C4-2B (cell line): Measurements from ENCODE around the gene CIRBP.

Experiments used
- H3K27ac ChIP-seq: fragments of 450-650 bp; 2 replicates; pipeline ENCODE4 v1.5.1; 2017
- CTCF ChIP-seq: fragments of 450-650 bp; conservative IDR thresholded peaks from 2 replicates; pipeline ENCODE4 v1.5.1; 2017; ENCODE audit warnings: mild to moderate bottlenecking
- ZFX ChIP-seq: fragments of 450-650 bp; IDR thresholded peaks from 2 replicates; pipeline ENCODE4 v1.6.1; 2017

Gene CIRBP

DNA sequence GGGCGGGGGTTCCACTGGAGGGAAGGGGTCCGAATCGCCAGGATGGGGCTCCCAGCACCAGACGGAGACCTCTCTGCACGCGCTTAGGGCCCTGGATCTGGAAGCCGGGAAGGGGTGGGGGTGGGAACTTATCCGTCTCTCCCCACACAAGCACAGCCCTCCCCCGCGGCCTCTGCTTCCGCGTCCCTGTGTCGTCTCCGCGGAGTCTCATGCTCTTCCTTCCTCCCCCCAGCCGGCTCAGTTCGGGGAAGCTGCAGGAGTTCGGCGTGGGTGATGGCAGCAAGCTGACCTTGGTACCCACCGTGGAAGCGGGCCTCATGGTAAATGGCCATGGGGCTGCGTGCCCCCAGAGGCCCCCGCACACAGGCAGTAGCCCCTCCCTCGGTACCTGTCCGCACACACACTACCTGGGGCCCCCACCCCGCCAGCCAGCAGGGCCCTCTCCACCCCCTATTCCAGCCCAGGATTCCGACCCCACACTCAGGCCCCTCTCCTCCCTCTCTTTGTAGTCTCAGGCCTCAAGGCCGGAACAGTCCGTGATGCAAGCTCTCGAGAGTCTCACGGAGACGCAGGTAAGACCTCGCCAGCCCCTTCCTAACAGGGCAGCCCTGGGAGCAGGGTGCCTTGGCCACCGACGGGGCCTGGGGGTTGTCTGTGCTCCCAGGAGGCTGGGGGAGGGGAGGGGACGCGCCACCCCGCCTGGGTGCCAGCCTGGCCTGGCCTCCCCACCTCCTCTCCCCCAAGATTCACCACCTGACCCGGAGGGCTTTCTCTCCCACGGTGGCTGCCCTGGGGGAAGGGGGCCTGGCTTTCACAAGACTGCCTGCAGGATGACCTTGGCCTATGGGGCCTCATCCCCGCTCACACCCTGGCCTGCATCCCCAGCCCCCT, 17.6 kb upstream of the CIRBP start:
- TF ChIP-seq ZFX (peak; percentile 46), CTCF (no peak)
- peak overlapping the region; percentile 96 for H3K27ac ChIP-seq

GRCh38 chr19:1252221-1252820, 16.8 kb upstream of the CIRBP start:
- H3K27ac ChIP-seq = peak overlapping the region; percentile 96
- TF ChIP-seq CTCF = no peak
- no peak for TF ChIP-seq ZFX

- H3K27ac ChIP-seq = peak overlapping the region; percentile 96
- TF ChIP-seq CTCF = no peak
- TF ChIP-seq ZFX = no peak
Observed at GRCh38 chr19:1252821-1253513, 16.2 kb upstream of the CIRBP start.

DNA sequence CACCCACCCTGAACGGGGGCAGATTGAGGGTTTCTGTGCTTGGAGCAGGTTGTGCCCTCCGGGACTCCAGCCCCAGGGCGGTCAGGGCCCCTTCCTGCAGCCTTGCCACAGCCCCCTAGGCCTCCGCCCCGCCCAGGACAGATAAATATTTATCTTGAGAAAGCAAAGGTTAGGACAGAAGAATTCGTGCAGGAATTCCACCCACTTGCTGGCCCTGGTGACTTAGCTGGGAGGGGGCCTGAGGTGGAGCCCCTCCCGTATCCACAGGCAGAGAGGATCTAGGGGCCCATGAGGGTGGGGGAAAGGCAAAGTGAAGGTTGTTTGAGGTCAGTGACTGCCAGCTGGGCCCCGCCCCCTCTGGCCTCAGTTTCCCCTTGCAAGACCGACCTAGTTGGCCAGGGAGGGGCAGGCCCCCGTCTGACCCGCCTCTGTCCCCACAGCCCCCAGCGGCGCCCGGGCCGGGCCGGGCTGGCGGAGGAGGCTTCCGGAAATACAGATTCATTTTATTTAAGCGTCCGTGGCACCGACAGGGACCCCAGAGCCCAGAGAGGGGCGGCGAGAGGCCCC, 15.5 kb upstream of the CIRBP start:
- peak overlapping the region; percentile 96 for H3K27ac ChIP-seq
- TF ChIP-seq CTCF (no peak), ZFX (no peak)

DNA sequence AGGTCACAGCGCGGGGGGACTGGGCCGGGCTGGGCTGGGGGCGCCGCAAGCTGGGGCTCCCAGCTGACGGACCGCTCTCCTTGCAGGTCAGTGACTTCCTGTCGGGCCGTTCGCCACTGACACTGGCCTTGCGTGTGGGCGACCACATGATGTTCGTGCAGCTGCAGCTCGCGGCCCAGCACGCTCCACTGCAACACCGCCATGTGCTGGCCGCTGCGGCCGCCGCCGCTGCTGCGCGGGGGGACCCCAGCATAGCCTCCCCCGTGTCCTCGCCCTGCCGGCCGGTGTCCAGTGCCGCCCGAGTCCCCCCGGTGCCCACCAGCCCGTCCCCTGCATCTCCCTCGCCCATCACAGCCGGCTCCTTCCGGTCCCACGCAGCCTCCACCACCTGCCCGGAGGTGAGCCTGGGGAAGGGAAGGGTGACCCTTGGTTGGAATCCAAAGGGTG, 15.0 kb upstream of the CIRBP start:
- peak overlapping the region; percentile 96 for H3K27ac ChIP-seq

GRCh38 chr19:1254530-1255185, 14.5 kb upstream of the CIRBP start:
- peak overlapping the region; percentile 96 for H3K27ac ChIP-seq
- TF ChIP-seq CTCF (no peak), ZFX (no peak)

More for the DNA sequence above, 15.0 kb upstream of the CIRBP start:
- no peak for TF ChIP-seq CTCF
- TF ChIP-seq ZFX = no peak
